Eye (tissue), 1 donor: ENCODE measurements around the gene STK35.

Experiments used
- DNase-seq: peaks from one replicate; pipeline ENCODE4 v3.0.0-alpha.2; 2015

Gene STK35

DNA sequence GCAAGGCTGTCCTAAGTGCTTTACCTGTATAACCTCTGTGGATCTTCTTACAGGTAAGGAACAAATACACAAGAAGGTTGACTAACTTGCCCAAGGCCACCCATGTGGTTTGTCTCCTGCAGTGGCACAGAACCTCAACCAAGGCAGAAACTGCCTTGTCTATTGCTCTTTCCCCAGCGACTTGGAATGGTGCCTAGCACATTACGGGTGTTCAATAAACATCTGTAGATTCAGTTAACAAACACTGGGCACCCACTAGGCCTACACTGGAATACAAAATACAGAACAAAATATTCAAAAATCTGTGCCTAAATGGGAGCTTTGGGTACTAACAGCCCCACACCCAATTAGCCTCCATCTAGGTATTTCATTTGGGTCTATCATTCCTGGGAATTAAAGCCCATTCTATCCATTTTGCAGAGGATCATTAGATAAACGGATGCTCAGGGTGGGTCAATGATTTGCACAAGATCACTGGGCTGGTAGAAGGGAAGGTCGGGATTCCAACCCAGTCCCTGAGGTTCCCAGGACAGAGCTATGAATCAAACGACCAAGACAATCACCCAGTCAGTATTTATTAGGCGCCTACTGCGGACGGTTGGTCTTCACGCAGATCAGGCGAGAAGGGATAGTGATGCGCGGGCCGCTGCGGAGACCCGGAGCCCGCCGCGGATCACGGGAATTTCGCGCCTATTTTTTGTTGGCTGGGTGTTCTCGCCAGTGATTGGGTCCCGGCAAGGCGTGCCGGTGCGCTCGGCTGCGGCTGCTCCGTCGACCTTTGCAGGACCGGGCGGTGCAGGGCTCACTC is at the start of gene STK35:
Gene STK35 (plus strand): TSS at position 771 of the 808 bp plus-strand sequence. CDS start 55 bp downstream, outside the sequence.
- DNase-seq: no peak

DNA sequence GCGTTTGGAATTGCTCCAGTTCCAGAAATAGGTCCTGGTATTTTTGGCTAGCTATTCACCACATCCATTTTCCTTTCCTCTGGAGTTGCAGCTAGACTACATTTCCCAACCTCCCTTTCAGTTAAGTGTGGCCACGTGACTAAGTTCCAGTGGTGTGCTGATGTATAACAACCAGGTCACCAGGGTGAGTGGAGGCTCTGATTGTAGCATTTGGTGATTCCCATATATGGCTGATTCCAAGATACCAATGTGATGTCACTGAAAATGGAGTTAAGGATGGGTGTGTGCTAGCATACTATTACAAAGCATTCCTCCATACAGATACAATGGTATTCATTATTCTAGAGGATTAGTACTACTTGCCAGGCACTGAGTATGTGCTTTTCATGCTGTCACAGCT is 49.7 kb upstream of the STK35 start:
- DNase-seq: no peak

DNA sequence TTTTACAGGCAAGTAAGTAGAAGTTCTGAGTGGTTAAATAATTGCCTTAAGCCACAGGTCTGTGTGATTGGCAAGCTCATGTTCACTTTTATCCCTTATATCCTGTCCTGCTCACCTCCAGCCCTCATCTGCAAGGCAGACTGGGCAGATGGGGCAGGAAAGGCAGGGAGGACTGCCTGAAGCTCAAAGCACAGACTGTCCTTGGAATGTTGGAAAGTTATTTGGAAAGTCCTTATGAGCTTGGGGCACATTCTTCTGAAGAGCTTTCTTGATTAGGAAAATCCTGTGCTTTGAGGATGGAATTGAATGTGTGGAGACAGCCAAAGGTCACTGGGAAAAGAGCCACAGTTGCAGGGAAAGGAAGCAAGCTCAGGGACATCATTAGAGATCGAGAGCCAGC is 48.9 kb upstream of the STK35 start:
- no peak for DNase-seq

DNA sequence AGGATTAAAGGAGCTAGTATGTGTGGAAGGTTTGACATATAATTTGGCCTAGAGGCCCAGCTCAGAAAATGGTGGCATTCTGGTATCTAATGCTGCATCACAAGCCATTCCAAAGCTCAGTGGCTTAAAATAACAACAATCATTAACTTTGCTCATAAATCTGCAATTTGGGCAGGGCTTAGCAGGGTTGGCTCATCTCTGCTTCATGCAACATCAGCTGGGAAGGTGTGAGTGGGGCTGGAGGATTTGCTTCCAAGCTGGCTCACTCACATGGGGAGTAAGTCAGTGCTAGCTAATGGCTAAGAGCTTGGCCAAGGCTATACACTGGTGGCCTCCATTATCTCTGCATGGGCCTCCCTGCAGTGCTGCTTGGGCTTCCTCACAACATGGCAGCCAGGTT is 48.0 kb upstream of the STK35 start:
- no peak for DNase-seq

DNA sequence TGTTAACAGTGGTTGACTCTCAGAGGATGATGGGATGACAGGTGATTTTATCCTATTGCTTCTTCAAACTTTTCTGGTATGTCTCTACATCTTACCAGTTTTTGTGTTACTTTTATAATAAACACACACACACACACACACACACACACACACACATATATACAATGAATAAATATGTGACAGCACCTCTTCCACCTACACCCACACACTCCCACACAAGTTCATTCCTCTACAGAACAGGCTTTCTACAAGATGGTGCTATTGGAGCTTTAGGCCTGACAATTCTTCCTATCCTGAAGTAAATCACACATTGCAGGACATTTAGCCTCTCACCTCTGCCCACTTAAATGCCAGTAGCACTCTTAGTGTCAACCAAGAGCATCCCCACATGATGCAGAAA is 46.7 kb upstream of the STK35 start:
- DNase-seq: no peak

DNA sequence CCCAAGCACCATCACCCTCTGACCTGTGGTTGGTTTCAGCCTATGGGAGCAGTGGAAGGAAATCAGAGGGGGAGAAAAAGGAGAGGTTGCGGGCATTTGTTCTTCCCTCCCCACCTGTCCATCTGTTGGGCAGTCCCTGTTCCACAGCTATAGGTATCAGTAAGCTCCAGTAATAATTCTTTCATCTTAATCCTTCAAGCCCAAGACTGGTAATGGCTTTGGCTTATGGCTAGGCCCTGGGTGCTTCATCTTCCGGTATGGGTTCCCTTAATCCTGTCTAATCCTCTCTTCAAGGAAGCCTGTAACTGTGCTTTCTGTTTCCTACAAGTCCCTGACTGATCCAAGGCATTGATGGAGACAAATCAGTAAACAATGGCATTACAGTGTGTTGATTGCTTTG is 42.2 kb upstream of the STK35 start:
- no peak for DNase-seq

DNA sequence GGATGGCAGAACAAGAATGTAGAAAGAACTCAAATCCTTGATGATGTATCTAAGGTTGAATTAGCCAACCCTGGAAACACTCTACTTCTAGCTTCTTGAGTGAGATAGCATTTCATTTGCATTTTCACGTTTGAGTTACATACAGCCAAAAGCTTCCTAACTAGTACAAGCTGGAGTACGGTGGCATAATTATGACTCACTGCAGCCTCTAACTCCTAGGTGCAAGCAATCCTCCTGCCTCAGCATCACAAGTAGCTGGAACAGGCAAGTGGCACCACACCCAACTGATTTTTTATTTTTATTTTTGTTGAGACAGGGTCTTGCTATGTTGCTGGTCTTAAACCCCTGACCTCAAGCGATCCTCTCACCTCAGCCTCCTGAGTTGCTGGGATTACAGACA is 36.5 kb upstream of the STK35 start:
- no peak for DNase-seq

DNA sequence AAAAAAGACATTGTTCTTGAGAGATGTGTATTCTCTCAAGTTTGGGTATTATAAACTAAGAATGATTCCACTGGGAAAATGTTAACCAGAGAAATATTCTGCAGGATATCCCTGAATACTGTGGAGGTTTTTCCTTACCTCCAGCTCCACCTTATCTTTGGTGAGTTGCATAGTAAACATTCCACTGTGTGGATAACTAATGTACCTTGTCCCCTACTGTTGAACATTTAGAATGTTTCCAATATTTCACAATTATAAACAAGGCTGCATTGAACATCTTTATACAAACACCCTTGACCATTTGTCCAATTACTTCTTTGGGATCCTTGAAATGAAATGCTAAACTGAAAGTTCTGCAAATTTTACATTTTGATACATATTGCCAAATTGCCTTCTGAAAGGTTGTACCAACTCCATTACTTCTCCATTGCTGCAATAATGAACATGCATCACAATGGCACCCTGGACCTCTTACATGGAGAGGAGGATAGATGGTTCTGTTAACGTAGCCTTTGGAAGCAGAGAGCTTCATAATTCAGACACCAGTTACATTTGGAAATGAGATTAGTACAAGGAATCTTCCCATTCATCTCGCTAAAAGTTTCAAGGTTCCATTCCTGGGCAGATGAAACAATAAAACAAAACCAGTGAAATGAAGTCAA is 35.0 kb upstream of the STK35 start:
- no peak for DNase-seq

DNA sequence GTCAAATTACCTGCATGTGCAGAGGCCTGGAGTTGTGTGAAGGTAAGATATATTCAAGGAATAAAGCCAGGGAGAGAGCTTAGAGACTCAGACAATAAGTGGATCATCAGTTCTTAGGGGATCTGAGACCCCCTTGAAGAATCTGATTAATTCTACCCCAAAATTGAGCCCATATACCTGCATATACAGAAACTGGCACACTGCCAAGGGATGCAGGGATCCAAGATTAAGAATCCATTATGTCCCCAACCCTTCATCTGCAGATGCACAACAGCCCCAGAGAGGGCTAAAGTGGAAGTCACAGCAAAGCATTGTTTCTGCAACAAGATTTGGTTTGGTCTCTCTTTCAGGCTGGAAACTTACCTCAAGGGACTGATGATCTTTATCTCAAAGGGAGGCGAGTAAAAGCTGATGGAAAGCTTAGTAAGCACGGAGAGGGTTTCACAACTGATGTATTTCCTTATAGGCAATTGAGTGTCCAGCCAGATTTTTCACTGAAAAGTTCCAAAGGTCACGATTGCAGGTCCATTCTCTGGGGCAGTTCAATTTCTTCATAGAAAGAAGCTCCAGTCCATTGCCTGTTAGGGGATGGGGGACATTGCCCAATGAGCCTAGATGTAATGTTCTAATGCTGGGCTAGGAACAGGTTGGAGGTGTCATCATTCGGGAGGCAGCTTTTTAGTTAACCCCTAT is 20.9 kb upstream of the STK35 start:
- no peak for DNase-seq

DNA sequence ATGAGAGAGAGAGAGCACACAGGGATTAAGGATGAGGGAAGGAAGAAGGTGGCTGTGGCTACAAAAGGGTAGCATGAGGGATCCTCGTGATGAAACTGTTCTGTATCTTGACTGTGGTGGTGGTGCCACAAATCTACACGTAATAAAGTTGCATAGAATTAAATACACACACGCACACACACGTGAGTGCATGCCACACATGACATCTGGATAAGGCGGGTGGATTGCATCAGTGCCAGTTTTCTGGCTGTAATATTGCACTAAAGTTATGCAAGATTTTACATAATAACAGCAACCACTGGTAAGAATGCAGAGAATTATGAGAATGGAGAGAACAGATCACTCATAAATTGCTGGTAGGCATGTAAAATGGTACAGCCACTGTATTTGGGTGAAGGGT is 16.9 kb upstream of the STK35 start:
- DNase-seq: no peak

DNA sequence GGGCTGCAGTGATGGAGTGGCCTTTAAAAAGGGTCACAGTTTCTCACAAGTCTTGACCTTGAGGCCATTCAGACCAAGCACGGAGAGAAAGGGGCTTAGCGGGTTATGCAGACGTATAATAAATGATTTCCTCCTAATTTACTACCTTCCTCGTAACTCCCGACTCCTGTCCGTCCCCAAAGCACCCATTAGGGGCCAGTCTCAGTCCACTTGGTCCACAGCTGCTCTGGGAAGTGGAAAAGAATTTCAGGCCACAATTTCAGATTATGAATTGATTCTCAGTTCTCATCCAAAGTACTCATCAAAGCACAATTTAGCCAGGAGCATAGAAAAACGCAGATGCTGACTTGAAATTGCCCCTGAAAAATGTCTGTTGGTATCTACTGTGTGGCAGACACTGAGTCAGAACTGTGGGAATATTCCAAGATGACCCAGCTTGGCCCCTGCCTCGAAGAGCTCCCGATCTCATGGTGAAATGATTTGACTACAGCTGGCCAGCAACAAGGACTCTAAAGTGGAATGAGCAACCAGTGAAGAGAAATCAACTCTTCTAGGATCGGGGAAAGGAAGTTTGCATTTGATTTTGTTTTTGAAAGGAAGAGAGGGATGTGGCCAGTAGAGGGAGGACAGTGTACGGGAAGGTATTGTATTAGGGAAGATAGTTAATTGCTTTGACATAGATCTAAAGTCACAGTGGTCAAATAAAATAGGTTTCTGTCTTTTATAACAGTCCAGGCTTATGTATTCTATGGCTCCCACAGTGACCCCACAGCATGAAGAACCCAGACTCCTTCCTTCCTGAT is 15.2 kb upstream of the STK35 start:
- DNase-seq: no peak

DNA sequence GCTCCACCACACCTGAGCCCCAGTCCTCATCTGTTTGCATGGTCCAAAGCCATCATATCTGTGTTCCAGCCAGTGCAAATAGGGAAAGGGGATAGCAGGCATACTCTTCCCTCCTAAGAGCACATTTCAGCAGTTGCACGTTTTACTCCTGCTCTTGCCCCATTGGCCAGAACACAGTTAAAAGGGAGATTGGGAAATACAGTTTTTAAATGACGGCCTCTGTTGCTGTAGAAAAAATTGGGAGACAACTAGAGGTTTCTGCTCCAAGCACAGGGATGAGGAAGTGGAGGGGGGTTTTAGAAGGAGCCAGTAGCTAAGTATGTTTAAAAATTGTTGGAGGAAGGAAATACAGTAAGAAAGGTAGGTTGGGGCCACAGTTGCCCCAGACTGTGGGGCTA is 14.6 kb upstream of the STK35 start:
- DNase-seq: no peak

DNA sequence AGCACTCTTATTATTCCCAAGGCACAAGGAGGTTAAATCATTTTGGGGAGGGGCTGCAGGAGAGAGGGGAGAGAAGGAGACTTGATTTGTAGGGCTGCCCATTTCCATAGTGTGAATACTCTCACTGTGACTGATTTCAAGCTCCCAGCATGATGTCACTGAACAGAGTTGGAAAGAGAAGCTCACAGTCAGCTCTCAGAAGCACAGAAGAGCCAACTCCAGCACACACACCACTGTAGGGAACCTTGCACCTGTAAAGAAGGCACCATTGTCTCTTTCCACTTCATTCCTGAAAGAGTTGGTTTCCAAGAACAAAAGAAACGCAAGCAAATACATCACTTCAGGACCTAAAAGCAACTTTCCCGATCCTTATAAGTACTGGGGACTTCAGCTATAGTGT is 12.7 kb upstream of the STK35 start:
- no peak for DNase-seq

DNA sequence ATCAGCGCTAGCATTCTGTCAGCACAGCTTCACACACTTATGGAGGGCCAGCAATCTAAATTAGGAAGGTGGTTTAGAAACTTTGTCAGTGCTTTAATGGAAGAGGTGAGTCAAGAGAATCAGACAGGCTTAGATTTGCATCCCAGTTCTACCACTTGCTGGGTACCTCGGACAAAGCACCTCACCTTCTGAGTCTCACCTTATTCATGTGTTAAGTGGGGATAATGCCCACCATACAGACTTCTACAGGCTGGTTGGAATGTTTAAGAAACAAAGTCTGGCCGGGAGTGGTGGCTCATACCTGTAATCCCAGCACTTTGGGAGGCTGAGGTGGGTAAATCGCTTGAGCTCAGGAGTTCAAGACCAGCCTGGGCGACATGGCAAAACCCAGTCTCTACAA is 12.2 kb upstream of the STK35 start:
- no peak for DNase-seq

DNA sequence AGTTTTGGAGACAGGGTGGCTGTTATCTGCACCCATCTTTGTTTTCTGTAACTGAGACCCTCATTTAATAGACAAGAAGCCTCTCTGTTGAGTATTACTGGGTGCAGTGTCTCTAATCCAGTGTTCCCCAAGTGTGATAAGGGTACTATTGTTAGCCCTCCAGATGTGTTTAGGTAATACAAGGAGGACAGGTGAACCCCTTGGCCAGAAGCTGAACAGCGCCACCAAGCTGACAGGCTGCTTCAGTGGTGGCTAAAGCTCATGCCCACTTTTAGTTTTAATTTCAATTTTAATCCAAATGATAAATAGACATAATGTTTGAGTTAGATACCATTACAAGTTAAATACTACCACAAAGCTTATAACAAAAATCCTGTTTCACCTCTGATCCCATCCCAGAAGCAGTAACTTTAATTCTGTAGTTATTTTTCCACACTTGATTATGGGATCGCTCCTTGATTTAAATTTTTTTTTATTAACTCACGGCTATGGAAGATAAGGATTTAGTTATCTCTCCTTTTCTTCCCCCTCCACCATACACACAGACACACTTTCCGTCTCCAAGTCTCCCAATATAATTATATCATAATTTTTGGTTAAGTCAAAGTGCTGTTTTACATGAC is 8.4 kb upstream of the STK35 start:
- no peak for DNase-seq

DNA sequence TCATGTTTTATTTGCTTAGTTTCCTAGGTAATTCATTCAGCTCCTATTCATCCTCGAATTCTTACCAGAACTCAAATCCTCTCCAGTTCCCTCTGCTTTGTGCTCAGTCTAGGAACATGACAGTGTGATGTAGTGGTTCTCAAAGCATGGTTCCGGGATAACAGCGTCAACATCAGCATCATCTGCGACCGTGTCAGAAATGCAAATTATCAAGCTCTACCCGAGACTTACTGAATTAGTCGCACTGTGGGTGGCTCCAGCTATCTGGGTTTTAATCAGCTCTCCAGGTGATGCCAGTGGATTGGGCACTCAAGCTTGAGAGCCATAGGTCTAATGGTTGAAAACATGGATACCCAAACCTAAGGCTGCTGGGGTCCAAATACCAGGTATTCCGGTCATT is 7.7 kb upstream of the STK35 start:
- no peak for DNase-seq

DNA sequence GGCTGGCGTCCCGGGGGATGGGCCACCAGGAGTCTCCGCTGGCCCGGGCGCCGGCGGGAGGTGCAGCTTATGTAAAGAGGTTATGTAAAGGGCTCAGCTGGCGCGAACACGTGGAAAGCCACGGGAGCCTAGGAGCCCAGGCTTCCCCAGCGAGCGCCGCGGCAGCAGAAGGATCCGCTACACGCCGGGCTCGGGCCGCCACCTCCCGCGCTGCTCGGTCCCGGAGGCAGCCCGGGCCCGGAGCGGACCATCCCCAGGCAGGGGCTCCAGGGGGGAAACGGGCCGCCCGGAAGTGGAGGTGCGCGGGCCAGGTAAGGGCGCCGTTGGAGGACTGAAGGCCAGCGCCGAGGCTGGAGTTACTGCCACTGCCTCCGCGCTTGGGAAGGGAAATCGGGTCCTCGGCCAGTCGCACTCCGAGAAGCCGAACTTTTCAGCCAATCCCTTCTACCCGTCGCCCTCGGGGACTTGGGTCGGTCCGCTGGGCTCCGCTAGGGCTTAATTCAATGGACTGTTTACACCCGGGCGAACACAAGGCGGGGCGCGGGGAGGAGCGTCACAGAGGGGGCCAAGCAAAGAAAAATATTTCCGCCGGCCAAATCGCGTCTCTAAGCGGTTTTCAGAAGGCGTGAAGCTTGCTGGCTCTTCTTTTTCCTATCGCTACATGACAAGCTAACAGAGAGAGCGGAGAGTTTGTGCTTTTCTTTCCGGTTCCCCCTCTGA is 398 bp downstream of the STK35 start:
- peak; percentile 98 for DNase-seq

DNA sequence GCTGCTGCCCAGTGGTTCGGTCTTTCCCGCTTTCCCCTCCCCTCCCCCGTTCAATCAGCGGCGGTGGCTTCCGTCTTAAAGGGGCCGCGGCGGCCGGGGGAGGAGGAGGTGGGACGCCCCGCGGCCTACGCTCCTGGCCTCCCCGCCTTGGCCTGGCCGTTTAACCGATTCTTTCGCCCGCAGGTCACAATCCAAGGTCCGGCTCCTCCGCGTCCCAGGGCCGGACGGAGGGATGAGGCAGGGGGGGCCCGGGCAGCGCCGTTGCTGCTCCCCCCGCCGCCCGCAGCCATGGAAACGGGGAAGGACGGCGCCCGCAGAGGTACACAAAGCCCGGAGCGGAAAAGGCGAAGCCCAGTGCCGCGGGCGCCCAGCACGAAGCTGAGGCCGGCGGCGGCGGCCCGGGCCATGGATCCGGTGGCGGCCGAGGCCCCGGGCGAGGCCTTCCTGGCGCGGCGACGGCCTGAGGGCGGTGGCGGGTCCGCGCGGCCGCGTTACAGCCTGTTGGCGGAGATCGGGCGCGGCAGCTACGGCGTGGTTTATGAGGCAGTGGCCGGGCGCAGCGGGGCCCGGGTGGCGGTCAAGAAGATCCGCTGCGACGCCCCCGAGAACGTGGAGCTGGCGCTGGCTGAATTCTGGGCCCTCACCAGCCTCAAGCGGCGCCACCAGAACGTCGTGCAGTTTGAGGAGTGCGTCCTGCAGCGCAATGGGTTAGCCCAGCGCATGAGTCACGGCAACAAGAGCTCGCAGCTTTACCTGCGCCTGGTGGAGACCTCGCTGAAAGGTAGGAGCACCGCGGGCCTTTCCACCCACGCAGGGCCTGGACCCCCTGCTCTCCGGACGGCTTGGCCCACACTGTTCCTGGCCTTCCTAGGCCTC is 1.2 kb downstream of the STK35 start:
- DNase-seq: peak; percentile 65

DNA sequence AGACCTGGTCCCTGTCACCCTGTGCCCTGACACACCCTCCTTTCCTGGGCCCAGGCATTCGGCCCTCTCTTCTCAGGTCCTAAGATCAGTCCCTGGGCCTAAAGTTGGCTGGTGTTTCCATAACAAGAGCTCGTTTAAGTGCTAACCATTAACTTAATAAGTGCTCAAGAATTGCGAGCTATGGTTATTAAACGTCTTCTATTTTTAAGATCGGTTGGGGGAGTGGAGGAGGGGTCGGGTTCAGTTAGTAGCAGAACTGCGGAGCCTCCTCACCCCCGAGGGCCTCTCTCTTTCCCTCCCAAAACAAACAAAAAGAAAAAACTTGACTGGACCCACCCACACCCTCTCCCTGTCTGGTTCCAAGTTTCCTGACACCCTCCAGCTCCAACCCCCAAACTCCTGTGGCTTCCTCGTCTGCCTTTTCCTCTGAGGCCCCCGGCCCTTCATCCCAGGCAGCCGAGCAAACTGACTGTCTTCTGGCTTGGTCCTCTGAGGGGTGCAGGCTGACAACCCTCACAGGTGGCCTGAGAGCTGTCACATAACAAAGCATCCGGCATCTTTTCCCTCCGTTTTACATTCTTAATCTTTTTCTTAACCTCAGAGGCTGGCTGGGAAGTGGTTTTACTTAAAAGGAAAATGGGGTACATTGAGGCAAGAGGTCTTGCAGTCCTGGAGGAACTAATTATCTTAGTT is 2.0 kb downstream of the STK35 start:
- DNase-seq: no peak

DNA sequence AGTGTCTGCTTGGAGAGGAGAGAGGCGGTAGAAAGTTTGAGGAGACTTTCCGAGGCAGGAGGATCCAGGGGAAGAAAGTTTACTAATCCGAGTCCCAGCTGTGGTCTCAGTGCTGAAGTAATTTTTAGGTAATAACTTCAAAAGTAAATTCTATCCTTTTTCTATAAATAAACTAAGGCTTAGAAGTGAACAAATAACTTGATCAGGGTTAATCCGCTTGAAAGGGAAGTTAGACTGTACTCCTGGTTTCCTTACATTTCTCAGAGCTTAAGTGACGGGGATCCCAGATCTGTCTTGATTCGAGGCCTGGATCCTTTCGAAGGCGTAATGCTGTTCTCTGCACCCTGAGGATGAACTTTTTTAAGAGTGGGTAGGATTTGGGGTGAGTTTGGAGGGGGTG is 2.6 kb downstream of the STK35 start:
- DNase-seq: no peak
